Erythroblast (primary cell): ENCODE measurements around the gene JMJD8.

Experiments used
- GATA1 ChIP-seq: IDR thresholded peaks from 2 replicates; pipeline ENCODE4 v1.6.1; 2011; ENCODE audit warnings: low read depth, mild to moderate bottlenecking, control low read depth, low read length, moderate library complexity
- POLR2A ChIP-seq: IDR thresholded peaks from 2 replicates; pipeline ENCODE4 v1.6.1; 2011; ENCODE audit warnings: mild to moderate bottlenecking, low read length

DNA sequence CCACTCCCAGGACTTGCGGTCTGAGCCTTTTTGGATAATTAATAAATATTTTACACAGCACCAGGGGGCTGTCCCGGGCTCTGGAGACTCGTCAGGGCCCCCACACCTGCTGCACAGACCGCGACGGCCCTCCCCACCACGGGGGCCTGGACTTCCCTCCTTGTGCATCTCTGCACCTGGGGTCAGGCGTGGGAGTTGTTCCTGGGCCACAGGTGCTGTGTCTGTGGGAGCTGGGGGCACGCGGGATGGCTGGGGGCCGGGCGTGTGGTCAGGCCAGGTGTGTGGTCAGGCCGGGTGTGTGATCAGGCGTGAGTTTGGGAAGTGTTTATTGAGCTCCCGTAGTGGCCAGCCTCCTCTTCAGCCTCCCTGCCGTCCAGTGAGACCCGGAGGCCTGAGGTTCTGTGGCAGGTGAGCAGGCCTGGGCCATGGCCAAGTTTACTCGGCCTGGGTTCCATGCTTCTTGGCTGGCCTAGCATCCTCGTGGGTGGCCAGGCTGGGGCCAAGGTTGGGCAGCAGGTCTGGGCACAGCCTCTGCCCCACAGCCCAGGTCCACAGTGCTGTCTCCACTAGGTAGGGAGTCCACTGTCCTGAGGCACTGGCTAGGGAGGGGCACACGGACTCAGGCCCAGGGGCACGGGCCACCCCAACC is 5.8 kb downstream of the JMJD8 start:
- TF ChIP-seq POLR2A (no peak), GATA1 (no peak)
